ENCODE data around the gene TNNC1. TPM values are rescaled to one million over a fixed set of nuclear protein-coding genes. Genes with fewer than 3 reads are reported as not detected.

Gene TNNC1
- polyA plus RNA-seq, 1 donor from 2014 or later, result 2.2 TPM

GRCh38 chr3:52423173-52423572 is 30.7 kb downstream of the TNNC1 start:
- Histone ChIP-seq H4K20me1 (ENCODE audit: insufficient read depth) (no peaks in the 10 kb centered on the region), H3K27me3 (ENCODE audit: insufficient read depth, low read depth, low read length) (no peaks in the 10 kb centered on the region), H3K4me3 (ENCODE audit: low read length) (no peak overlapping the region), H3K79me2 (replicated peaks; ENCODE audit: insufficient read depth, low read length) (no peaks in the 10 kb centered on the region), H3K36me3 (ENCODE audit: insufficient read depth, low read length) (no peaks in the 10 kb centered on the region), H3K27ac (ENCODE audit: low read length) (no peak overlapping the region), H3K9ac (ENCODE audit: low read length) (no peak overlapping the region), H3K4me2 (ENCODE audit: low read length) (no peak overlapping the region), H3F3A (ENCODE audit: insufficient read depth, low read length, poor library complexity, severe bottlenecking) (no peaks in the 10 kb centered on the region), H3K9me3 (ENCODE audit: low read length) (no peaks in the 10 kb centered on the region), H2AFZ (ENCODE audit: low read depth, low read length) (no peak overlapping the region), H3K9me2 (ENCODE audit: insufficient read depth, low read length) (no peaks in the 10 kb centered on the region)
- TF ChIP-seq SMC3 (conservative IDR thresholded peaks at IDR 0.05; ENCODE audit: poor library complexity) (no peak), EP300 (conservative IDR thresholded peaks at IDR 0.05; ENCODE audit: poor library complexity, severe bottlenecking) (no peak), POLR2AphosphoS5 (IDR thresholded peaks at IDR 0.05) (no peak), TAF1 (IDR thresholded peaks at IDR 0.05; ENCODE audit: low read depth) (no peak), RAD21 (conservative IDR thresholded peaks at IDR 0.05) (no peak), MXI1 (conservative IDR thresholded peaks at IDR 0.05; ENCODE audit: poor library complexity, severe bottlenecking) (no peak)

- no peaks in the 10 kb centered on the region for H3F3A ChIP-seq (ENCODE audit: insufficient read depth, low read length, poor library complexity, severe bottlenecking)
- no peaks in the 10 kb centered on the region for H3K79me2 ChIP-seq (replicated peaks; ENCODE audit: insufficient read depth, low read length)
- no peak overlapping the region for H3K4me2 ChIP-seq (ENCODE audit: low read length)
- no peaks in the 10 kb centered on the region for H3K9me3 ChIP-seq (ENCODE audit: low read length)
- no peak overlapping the region for H2AFZ ChIP-seq (ENCODE audit: low read depth, low read length)
- H3K9me2 ChIP-seq (ENCODE audit: insufficient read depth, low read length), result no peaks in the 10 kb centered on the region
- H4K20me1 ChIP-seq (ENCODE audit: insufficient read depth), result no peaks in the 10 kb centered on the region
- TF ChIP-seq, protein P1, sequence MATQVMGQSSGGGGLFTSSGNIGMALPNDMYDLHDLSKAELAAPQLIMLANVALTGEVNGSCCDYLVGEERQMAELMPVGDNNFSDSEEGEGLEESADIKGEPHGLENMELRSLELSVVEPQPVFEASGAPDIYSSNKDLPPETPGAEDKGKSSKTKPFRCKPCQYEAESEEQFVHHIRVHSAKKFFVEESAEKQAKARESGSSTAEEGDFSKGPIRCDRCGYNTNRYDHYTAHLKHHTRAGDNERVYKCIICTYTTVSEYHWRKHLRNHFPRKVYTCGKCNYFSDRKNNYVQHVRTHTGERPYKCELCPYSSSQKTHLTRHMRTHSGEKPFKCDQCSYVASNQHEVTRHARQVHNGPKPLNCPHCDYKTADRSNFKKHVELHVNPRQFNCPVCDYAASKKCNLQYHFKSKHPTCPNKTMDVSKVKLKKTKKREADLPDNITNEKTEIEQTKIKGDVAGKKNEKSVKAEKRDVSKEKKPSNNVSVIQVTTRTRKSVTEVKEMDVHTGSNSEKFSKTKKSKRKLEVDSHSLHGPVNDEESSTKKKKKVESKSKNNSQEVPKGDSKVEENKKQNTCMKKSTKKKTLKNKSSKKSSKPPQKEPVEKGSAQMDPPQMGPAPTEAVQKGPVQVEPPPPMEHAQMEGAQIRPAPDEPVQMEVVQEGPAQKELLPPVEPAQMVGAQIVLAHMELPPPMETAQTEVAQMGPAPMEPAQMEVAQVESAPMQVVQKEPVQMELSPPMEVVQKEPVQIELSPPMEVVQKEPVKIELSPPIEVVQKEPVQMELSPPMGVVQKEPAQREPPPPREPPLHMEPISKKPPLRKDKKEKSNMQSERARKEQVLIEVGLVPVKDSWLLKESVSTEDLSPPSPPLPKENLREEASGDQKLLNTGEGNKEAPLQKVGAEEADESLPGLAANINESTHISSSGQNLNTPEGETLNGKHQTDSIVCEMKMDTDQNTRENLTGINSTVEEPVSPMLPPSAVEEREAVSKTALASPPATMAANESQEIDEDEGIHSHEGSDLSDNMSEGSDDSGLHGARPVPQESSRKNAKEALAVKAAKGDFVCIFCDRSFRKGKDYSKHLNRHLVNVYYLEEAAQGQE (IDR thresholded peaks at IDR 0.05; ENCODE audit: borderline replicate concordance), result no peak
- no peak overlapping the region for H3K4me3 ChIP-seq (ENCODE audit: low read length)
- H3K27ac ChIP-seq (ENCODE audit: low read length), result no peak overlapping the region
- no peak overlapping the region for H3K9ac ChIP-seq (ENCODE audit: low read length)
- H3K27me3 ChIP-seq (ENCODE audit: insufficient read depth, low read depth, low read length), result no peaks in the 10 kb centered on the region
- H3K36me3 ChIP-seq (ENCODE audit: insufficient read depth, low read length), result no peaks in the 10 kb centered on the region
These were observed 31.2 kb downstream of the TNNC1 start for GRCh38 chr3:52422669-52423068.

DNA sequence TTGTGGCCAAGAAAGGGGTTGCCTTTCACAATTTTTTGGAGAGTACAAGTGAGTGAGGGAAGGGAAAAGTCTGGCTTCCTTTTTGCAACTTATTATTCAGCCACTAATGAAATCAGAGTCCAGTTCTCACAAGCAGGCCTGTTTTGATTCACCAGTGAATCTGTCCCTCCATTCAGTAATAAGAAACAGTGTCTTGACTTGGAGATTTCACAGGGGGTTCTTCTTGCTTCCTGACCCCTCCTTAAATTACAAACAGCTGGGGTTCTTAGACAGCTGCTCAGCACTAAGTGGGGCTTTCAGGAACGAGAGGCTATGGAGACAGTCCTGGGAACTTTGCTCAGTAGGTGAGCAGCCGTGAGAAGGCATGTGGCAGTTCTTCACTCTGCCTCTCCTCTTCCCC is 33.5 kb downstream of the TNNC1 start:
- H4K20me1 ChIP-seq (ENCODE audit: insufficient read depth), result no peaks in the 10 kb centered on the region
- TF ChIP-seq TAF1 (IDR thresholded peaks at IDR 0.05; ENCODE audit: low read depth), result no peak
- no peak for TF ChIP-seq POLR2AphosphoS5 (IDR thresholded peaks at IDR 0.05)
- no peak for TF ChIP-seq SMC3 (conservative IDR thresholded peaks at IDR 0.05; ENCODE audit: poor library complexity)
- no peak for TF ChIP-seq EP300 (conservative IDR thresholded peaks at IDR 0.05; ENCODE audit: poor library complexity, severe bottlenecking)
- no peak overlapping the region for H3K4me2 ChIP-seq (ENCODE audit: low read length)
- no peaks in the 10 kb centered on the region for H3F3A ChIP-seq (ENCODE audit: insufficient read depth, low read length, poor library complexity, severe bottlenecking)
- H3K9me2 ChIP-seq (ENCODE audit: insufficient read depth, low read length), result no peaks in the 10 kb centered on the region
- no peak overlapping the region for H2AFZ ChIP-seq (ENCODE audit: low read depth, low read length)
- no peaks in the 10 kb centered on the region for H3K36me3 ChIP-seq (ENCODE audit: insufficient read depth, low read length)
- H3K27ac ChIP-seq (ENCODE audit: low read length), result no peak overlapping the region
- no peak overlapping the region for H3K4me3 ChIP-seq (ENCODE audit: low read length)
- no peak overlapping the region for H3K9ac ChIP-seq (ENCODE audit: low read length)
- H3K9me3 ChIP-seq (ENCODE audit: low read length), result no peaks in the 10 kb centered on the region
- H3K27me3 ChIP-seq (ENCODE audit: insufficient read depth, low read depth, low read length), result no peaks in the 10 kb centered on the region
- H3K79me2 ChIP-seq (replicated peaks; ENCODE audit: insufficient read depth, low read length), result no peaks in the 10 kb centered on the region

Data from neural cell (in vitro differentiated cells).